GM18907 (cell line): ENCODE data around the gene PTGES3.
"Not testable (repeated sequence)": the region's sequence is repeated elsewhere in the genome, so short reads cannot be mapped to it uniquely, and the experiment has no call there.

ENCODE experiments used
- ATAC-seq: cut with Tn5 transposase; IDR thresholded peaks from one replicate; pipeline ENCODE4 v1.9.1; 2021; ENCODE audit warnings: mild to moderate bottlenecking, moderate library complexity; ENCODE audit not compliant: unreplicated experiment

The PTGES3 gene

GRCh38 chr12:56713345-56713744 is 25.3 kb upstream of the PTGES3 start:
- no peak for ATAC-seq

- no peak for ATAC-seq
Observed at GRCh38 chr12:56709759-56710376, 21.8 kb upstream of the PTGES3 start.

- ATAC-seq, result not testable (repeated sequence)
Observed at GRCh38 chr12:56704522-56704921, 16.4 kb upstream of the PTGES3 start.

- no peak for ATAC-seq
Observed at GRCh38 chr12:56699020-56699661, 11.1 kb upstream of the PTGES3 start.

GRCh38 chr12:56695327-56696101 is 7.4 kb upstream of the PTGES3 start:
- no peak for ATAC-seq

- ATAC-seq, result no peak
Observed at GRCh38 chr12:56694161-56694560, 6.1 kb upstream of the PTGES3 start.

- ATAC-seq, result no peak
Observed at GRCh38 chr12:56688846-56689109, 694 bp upstream of the PTGES3 start.

- peak; percentile 42 for ATAC-seq
Observed at GRCh38 chr12:56687223-56688128, 608 bp downstream of the PTGES3 start.

- ATAC-seq, result no peak
Observed at GRCh38 chr12:56684745-56685359, 3.2 kb downstream of the PTGES3 start.

GRCh38 chr12:56682323-56682722 is 5.8 kb downstream of the PTGES3 start:
- no peak for ATAC-seq

- ATAC-seq, result no peak
Observed at GRCh38 chr12:56679883-56680575, 8.1 kb downstream of the PTGES3 start.

- ATAC-seq, result no peak
Observed at GRCh38 chr12:56678852-56679251, 9.2 kb downstream of the PTGES3 start.

- no peak for ATAC-seq
Observed at GRCh38 chr12:56677680-56678079, 10.4 kb downstream of the PTGES3 start.

GRCh38 chr12:56676851-56677580 is 11.1 kb downstream of the PTGES3 start:
- no peak for ATAC-seq

GRCh38 chr12:56671608-56672007 is 16.5 kb downstream of the PTGES3 start:
- no peak for ATAC-seq

GRCh38 chr12:56670836-56671235 is 17.2 kb downstream of the PTGES3 start:
- ATAC-seq, result no peak

- no peak for ATAC-seq
Observed at GRCh38 chr12:56668197-56668457, 20.0 kb downstream of the PTGES3 start.

GRCh38 chr12:56661979-56662638 is 26.0 kb downstream of the PTGES3 start:
- no peak for ATAC-seq

GRCh38 chr12:56661560-56661959 is 26.5 kb downstream of the PTGES3 start:
- ATAC-seq, result no peak
